Activated effector memory CD4-positive, alpha-beta T cell treated with anti-CD3 and anti-CD28 coated beads, Interleukin-2, amount 50 U/mL, for 16 hours (primary cell): ENCODE results near the gene AHDC1.
"Not testable (repeated sequence)": the region's sequence is repeated elsewhere in the genome, so short reads cannot be mapped to it uniquely, and the experiment has no call there.

Experiments
- DNase-seq: peaks from one replicate; pipeline ENCODE4 v3.0.0-alpha.2; 2020

AHDC1 gene

GRCh38 chr1:27603681-27604578 is at the start of gene AHDC1:
AHDC1 (minus strand) TSS chr1:27604144; CDS start chr1:27552115, 52,029 bp downstream.
- peak; percentile 96 for DNase-seq

- no peak for DNase-seq
These were observed 48.3 kb upstream of the AHDC1 start for GRCh38 chr1:27652111-27652864.

DNA sequence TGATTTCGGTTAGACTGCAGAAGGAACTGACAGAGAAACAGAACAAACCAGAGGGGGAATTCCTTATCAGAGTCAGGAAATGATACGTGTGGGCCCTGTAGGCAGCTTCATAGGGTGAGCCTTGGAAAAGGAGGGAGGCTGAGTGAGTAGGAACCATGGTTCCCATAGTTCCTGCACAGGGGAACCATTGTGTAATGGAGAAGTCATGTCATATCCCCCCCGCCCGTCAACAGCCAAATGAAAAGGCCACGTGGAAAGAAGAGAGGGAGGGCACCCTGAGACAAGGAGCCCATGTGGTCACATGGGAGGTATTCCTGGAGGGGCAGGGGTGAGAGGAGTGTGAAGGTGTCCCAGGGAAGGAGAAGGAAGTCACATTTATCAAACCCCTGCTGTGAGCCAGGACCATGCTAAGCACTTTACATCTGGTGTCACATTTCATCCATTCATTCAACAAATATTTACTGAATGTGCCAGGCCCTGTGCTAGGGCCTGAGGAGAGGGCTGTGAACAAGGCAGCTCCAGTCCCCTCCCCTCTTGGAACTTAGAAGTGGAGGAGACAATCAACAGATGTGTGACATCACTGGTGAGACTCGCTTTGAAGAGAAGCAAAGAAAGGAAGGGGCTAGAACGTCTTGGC is 46.7 kb upstream of the AHDC1 start:
- DNase-seq: no peak

GRCh38 chr1:27650171-27650538 is 46.2 kb upstream of the AHDC1 start:
- DNase-seq: no peak

DNA sequence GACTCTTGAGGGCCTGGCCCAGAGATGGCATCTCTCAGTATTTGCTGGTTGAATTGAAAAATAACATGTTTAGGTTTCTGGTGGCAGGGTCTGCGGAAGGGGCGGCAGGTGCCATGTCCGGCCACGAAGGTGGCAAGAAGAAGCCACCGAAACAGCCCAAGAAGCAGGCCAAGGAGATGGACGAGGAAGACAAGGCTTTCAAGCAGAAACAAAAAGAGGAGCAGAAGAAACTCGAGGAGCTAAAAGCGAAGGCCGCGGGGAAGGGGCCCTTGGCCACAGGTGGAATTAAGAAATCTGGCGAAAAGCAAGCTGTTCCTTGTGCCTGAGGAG is 45.3 kb upstream of the AHDC1 start:
- DNase-seq: no peak

- DNase-seq: no peak
These were observed 44.8 kb upstream of the AHDC1 start for GRCh38 chr1:27648602-27649305.

GRCh38 chr1:27647328-27647727 is 43.4 kb upstream of the AHDC1 start:
- no peak for DNase-seq

GRCh38 chr1:27646676-27647075 is 42.7 kb upstream of the AHDC1 start:
- no peak for DNase-seq

GRCh38 chr1:27645071-27645415 is 41.1 kb upstream of the AHDC1 start:
- no peak for DNase-seq

DNA sequence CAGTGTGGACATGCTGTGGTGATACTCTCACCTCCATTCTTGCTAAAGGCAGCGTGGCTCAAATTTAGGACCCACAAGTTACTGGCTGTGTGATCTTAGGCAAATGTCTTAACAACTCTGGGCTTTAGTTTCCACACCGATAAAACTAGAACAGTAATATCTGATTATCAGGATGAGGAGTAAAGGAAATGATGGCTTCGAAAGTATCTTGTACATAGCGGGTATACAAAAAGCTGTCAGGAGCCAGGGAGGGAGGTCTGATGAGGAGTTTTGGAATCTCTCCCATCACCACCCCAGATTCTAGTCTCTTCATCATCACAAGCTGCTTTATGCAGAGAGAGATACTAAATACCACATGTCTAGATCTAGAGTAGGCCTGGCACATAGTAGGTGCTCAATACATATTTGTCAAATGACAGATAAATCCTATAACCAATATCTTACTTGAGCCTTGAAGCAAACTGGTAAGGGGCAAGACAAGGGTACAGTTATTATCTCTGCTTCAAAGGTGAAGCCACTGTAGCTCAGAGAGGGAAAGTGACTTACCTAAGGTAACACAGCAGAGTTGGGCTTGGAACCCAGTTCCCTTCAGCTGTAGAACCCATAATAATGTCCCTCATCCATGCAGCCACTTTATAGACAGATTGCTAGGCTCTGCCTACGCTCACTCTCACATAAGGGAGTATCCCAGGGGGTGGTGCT is 40.6 kb upstream of the AHDC1 start:
- DNase-seq: no peak

DNA sequence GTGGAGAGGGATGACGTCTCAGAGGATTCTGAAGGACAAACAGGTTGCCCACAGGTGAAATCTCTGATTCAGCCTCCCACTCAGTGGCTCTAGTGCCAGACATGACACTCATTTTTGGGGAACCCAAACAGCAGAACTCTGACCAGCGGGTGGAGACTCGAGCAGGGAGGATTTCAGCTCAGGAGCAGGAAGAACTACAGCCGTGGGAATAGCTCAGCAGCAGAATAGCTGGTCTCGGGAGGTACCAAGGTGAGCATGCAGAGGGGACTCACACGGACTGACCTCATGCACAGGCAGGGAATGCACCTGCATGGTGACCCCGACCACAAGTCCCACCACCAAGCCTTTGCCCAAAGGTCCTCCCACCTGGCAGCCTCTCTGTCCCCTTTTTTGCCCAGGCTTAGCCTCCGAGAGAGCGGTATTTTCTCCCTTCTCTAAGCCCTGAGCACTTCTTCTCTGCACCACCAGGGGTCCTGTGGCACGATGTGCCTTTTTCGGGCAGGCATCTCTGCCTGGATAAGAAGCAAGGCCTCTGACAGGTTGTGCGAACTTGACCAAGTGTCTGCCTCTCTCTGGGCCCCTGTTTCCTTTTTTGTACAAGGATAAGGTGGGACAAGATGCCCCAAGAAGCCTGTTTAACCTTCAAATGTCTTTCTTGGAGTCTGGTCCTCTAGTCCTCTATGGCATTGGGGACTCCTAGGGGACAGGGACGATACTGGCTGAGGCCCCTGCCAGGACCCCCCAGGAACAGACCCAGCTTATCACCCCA is 39.8 kb upstream of the AHDC1 start:
- peak; percentile 87 for DNase-seq

DNA sequence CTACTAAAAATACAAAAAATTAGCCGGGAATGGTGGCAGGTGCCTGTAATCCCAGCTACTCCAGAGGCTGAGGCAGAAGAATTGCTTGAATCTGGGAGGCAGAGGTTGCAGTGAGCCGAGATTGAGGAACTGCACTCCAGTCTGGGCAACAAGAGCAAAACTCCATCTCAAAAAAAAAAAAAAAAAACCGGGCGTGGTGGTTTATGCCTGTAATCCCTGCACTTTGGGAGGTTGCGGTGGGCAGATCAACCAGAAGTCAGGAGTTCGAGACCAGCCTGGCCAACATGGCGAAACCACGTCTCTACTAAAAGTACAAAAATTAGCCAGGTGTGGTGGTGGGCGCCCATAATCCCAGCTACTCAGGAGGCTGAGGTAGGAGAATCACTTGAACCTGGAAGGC is 36.6 kb upstream of the AHDC1 start:
- not testable (repeated sequence) for DNase-seq

DNA sequence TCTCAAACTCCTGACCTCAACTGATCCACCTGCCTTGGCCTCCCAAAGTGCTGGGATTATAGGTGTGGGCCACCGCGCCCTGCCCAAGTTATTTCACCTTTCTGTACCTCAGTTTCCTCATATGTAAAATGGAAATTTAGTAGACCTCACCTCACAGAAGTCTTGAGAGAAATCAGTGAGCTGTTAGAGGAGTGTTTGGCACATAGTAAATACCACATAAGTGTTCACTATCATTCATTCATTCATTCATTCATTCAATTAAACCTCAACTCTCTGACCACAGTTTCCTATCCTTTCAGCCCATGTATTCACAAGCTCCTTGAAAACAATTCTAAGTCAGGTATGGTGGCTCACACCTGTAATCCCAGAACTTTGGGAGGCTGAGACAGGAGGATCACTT is 34.9 kb upstream of the AHDC1 start:
- no peak for DNase-seq

GRCh38 chr1:27638047-27638734 is 34.2 kb upstream of the AHDC1 start:
- DNase-seq: no peak

DNA sequence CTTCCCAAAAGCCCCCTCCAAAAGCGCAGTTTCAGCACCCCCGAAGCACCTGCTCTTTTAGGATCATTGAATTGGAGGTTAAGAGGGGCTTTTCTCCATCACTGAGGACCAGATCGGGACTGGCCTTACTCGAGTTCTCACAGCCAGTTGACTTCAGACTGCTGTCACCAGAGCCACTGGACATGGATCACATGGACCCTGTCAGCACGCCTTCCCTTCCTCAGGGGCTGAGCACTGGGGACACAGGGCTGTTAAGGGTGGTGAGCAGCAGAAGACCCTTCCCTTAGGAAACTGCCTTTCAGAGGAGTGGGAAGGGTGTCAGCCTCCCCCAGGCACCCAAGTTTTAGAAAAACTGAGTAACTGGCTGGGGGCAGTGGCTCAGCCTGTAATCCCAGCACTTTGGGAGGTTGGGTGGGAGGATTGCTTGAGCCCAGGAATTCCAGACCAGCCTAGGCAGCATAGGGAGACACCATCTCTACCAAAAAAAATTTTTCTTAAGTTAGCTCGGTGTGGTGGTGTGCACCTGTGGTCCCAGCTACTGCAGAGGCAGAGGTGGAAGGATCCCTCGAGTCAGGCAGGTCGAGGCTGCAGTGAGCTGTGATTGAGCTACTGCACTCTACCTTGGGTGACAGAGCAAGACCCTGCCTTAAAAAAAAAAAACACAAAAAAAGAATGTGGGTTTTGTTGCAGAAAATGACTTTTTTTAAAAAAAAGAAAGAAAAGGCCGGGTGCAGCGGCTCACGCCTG is 31.6 kb upstream of the AHDC1 start:
- no peak for DNase-seq

GRCh38 chr1:27634985-27635367 is 31.0 kb upstream of the AHDC1 start, which contains the start of gene FGR:
FGR (minus strand) TSS chr1:27635185; CDS start chr1:27623916, 11,269 bp downstream.
- DNase-seq: no peak

- DNase-seq: peak; percentile 85
These were observed 30.4 kb upstream of the AHDC1 start for GRCh38 chr1:27634177-27634984.

GRCh38 chr1:27633640-27634176 is 29.8 kb upstream of the AHDC1 start:
- DNase-seq: no peak

GRCh38 chr1:27633298-27633610 is 29.3 kb upstream of the AHDC1 start:
- DNase-seq: no peak
